DOHH2 (cell line): ENCODE measurements around the gene IL32.

Experiments
- H3F3A ChIP-seq: fragments of 200-600 bp; sonication (generic), shearing (Covaris generic); 2 replicates; pipeline ENCODE4 v1.6.0; 2016; ENCODE audit warnings: antibody characterized with exemption, mild to moderate bottlenecking; ENCODE audit not compliant: control insufficient read depth, insufficient read depth
- H3K27ac ChIP-seq: fragments of 200-600 bp; sonication (generic); 2 replicates; pipeline ENCODE4 v1.5.1; 2014; ENCODE audit warnings: low read depth, mild to moderate bottlenecking, low read length, moderate library complexity
- H3K27me3 ChIP-seq: fragments of 200-600 bp; sonication (generic); 2 replicates; pipeline ENCODE4 v1.6.1; 2014; ENCODE audit warnings: mild to moderate bottlenecking, low read length, mixed read lengths; ENCODE audit not compliant: control insufficient read depth
- H3K36me3 ChIP-seq: fragments of 200-600 bp; sonication (generic); 2 replicates; pipeline ENCODE4 v1.6.1; 2014; ENCODE audit warnings: mild to moderate bottlenecking, low read length, moderate library complexity, mixed read lengths; ENCODE audit not compliant: control insufficient read depth
- H3K4me1 ChIP-seq: fragments of 200-600 bp; sonication (generic); 2 replicates; pipeline ENCODE4 v1.6.1; 2014; ENCODE audit warnings: mild to moderate bottlenecking, low read length, mixed read lengths; ENCODE audit not compliant: control insufficient read depth
- H3K4me2 ChIP-seq: fragments of 200-600 bp; sonication (generic); 2 replicates; pipeline ENCODE4 v1.6.0; 2014; ENCODE audit warnings: mild to moderate bottlenecking, low read length, moderate library complexity
- H3K4me3 ChIP-seq: fragments of 200-600 bp; sonication (generic); 2 replicates; pipeline ENCODE4 v1.5.1; 2014; ENCODE audit warnings: mild to moderate bottlenecking, low read length, mixed read lengths
- H3K79me2 ChIP-seq: fragments of 200-600 bp; sonication (generic); 2 replicates; pipeline ENCODE4 v1.6.1; 2014; ENCODE audit warnings: mild to moderate bottlenecking, low read length, mixed read lengths; ENCODE audit not compliant: control insufficient read depth
- H3K9me2 ChIP-seq: fragments of 200-600 bp; sonication (generic); replicated peaks from 2 replicates; pipeline ENCODE4 v1.6.1; 2014; ENCODE audit warnings: mild to moderate bottlenecking, low read length, mixed read lengths; ENCODE audit not compliant: control insufficient read depth
- H3K9me3 ChIP-seq: fragments of 200-600 bp; sonication (generic); 2 replicates; pipeline ENCODE4 v1.6.1; 2014; ENCODE audit warnings: antibody characterized with exemption, low read length, mixed read lengths; ENCODE audit not compliant: control insufficient read depth, insufficient read depth
- H4K20me1 ChIP-seq: fragments of 200-600 bp; sonication (generic); 2 replicates; pipeline ENCODE4 v1.6.0; 2014; ENCODE audit warnings: low read depth, mild to moderate bottlenecking, antibody characterized with exemption, low read length, moderate library complexity; ENCODE audit not compliant: control insufficient read depth, insufficient read depth
- CTCF ChIP-seq: fragments of 200-600 bp; sonication (generic); IDR thresholded peaks from one replicate; pipeline ENCODE4 v1.5.1; 2014; ENCODE audit warnings: antibody characterized with exemption, mild to moderate bottlenecking, low read depth, low read length; ENCODE audit not compliant: poor library complexity, severe bottlenecking
- EZH2phosphoT487 ChIP-seq: fragments of 200-600 bp; sonication (generic); IDR thresholded peaks from 2 replicates; pipeline ENCODE4 v1.6.1; 2017; ENCODE audit warnings: borderline replicate concordance, mild to moderate bottlenecking, antibody characterized with exemption, low read length, moderate library complexity, mixed read lengths

The IL32 gene

GRCh38 chr16:3057181-3058138 is 8.0 kb upstream of the IL32 start:
- Histone ChIP-seq H3F3A (0 out of 2 replicates have a peak, but pooled peaks cover 3% of the 10 kb centered on the region), H3K27me3 (no peaks in the 10 kb centered on the region), H3K27ac (no peak overlapping the region), H3K4me3 (0 out of 2 replicates have a peak overlapping the region, but pooled peaks have one; percentile 79), H3K36me3 (no peaks in the 10 kb centered on the region), H3K9me3 (no peaks in the 10 kb centered on the region), H3K4me2 (peak overlapping the region; percentile 88; the same call in 1 of the 2 replicates), H3K9me2 (no peaks in the 10 kb centered on the region), H3K79me2 (no peaks in the 10 kb centered on the region), H3K4me1 (peaks cover 41% of the 10 kb centered on the region), H4K20me1 (no peaks in the 10 kb centered on the region)
- TF ChIP-seq EZH2phosphoT487 (no peak), CTCF (no peak)

GRCh38 chr16:3058139-3059030 is 7.1 kb upstream of the IL32 start:
- Histone ChIP-seq H3K4me2 (peak overlapping the region; percentile 88), H3F3A (0 out of 2 replicates have a peak, but pooled peaks cover 3% of the 10 kb centered on the region), H4K20me1 (no peaks in the 10 kb centered on the region), H3K9me3 (no peaks in the 10 kb centered on the region), H3K4me3 (peak overlapping the region; percentile 79), H3K79me2 (no peaks in the 10 kb centered on the region), H3K4me1 (peaks cover 41% of the 10 kb centered on the region), H3K36me3 (no peaks in the 10 kb centered on the region), H3K27ac (no peak overlapping the region), H3K27me3 (no peaks in the 10 kb centered on the region), H3K9me2 (no peaks in the 10 kb centered on the region)
- TF ChIP-seq CTCF, result no peak
- TF ChIP-seq EZH2phosphoT487, result no peak

- peak overlapping the region; percentile 88 for H3K4me2 ChIP-seq
- TF ChIP-seq CTCF (peak; percentile 79), EZH2phosphoT487 (no peak)
- no peak overlapping the region for H3K27ac ChIP-seq
These were observed 6.3 kb upstream of the IL32 start for GRCh38 chr16:3059041-3059722.

More at GRCh38 chr16:3059041-3059722, 6.3 kb upstream of the IL32 start:
- no peaks in the 10 kb centered on the region for H3K79me2 ChIP-seq
- H3F3A ChIP-seq, result 0 out of 2 replicates have a peak, but pooled peaks cover 3% of the 10 kb centered on the region
- H3K9me2 ChIP-seq, result no peaks in the 10 kb centered on the region
- peaks cover 41% of the 10 kb centered on the region for H3K4me1 ChIP-seq
- H3K4me3 ChIP-seq, result peak overlapping the region; percentile 79
- no peaks in the 10 kb centered on the region for H3K36me3 ChIP-seq
- H3K9me3 ChIP-seq, result no peaks in the 10 kb centered on the region
- H4K20me1 ChIP-seq, result no peaks in the 10 kb centered on the region
- H3K27me3 ChIP-seq, result no peaks in the 10 kb centered on the region
